M059J (cell line): ENCODE data around the gene TBC1D22B. TPM values are rescaled to one million over a fixed set of nuclear protein-coding genes. Genes with fewer than 3 reads are reported as not detected.

Source experiments
- DNase-seq: peaks from one replicate; pipeline ENCODE4 v3.0.0-alpha.2; 2012; ENCODE audit warnings: low read depth
- total RNA-seq: library from RNA; depleted of rRNA; stranded (reverse); fragments of >200 nt; shearing (Covaris generic); gene quantifications from 2 replicates; pipeline ENCODE4 v1.2.3, GENCODE V29; 2014

TBC1D22B gene
- total RNA-seq, 1 experiment from 2014 or later, result 13.9 TPM

DNA sequence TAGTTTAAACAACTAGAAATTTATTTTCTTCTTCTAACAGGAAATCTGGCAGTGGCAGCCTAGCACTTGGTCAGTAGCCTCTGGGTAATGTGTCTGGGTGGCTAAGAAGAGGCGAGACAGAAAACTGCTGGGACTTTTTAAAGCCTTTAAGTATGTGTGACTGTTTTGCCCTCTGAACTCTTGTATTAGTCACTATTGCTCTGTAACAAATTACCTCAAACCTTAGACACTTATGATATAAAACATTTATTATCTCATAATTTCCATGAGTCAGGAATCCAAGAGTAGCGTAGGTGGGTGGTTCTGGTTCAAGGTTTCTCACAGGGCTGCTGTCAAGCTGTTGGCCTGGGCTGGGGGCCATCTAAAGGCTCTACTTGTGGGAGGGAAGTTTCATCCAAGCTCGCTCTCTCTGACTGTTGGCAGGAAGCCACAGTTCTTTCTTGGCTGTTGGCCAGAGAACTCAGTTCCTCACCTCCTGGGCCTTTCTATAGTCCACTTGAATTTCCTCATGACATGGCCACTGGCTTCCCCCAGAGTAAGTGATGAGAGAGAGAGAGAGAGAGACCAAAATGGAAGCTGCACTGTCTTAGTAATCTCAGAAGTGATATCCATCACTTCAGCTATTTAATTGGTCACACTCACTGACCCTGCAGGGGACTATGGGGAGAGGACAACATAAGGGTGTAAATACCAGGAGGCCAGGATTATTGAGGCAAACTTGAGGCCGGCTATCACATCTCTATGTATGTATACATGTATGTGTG is 17.4 kb upstream of the TBC1D22B start:
- peak; percentile 99 for DNase-seq

DNA sequence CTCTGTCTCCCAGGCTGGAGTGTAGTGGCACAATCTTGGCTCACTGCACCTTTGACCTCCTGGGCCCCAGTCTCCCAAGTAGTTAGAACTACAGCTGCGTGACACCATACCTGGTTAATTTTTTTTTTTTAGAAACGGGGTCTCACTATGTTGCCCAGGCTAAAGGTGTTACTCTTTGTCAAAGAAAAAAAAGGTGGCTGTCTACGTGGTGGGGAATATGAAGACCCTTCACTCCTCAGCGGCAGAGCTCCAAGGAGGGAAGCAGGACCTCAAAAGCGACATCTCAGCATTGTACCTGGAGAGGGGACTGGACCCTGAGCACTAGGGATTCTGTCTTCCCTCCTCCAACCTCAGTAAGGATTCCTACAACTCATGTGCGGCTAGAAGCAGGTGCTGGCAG is 16.4 kb upstream of the TBC1D22B start:
- DNase-seq, result no peak

DNA sequence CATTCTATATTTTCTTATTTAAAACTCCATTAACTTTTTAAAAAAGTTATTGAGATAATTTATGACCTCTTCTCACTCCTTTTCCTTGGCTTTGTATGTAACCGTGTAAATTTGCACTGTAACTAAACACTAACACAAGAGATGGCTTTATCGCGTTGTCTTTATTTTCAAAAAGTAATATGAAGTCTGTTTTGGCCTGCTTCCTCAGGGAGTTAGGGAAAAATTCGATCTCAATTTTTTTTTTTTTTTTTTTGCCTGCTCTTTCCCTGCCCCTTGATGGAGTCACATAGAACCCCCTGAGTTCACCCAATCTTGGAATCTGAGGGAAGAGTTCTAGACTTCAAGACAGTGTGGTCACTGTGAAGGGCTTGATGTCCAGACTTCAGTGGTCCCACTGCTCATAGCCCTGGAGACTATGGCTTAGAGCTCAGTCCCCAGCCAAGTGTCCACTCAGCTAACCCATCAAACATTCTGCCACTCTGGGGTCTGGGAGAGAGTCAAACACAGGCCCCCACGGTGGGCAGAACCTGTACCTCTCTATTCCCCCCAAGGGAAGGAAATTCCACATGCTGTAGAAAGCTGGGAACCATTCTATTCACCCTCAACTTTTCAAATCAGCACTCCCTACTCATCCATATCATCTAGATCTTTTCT is 15.7 kb upstream of the TBC1D22B start:
- DNase-seq, result no peak

DNA sequence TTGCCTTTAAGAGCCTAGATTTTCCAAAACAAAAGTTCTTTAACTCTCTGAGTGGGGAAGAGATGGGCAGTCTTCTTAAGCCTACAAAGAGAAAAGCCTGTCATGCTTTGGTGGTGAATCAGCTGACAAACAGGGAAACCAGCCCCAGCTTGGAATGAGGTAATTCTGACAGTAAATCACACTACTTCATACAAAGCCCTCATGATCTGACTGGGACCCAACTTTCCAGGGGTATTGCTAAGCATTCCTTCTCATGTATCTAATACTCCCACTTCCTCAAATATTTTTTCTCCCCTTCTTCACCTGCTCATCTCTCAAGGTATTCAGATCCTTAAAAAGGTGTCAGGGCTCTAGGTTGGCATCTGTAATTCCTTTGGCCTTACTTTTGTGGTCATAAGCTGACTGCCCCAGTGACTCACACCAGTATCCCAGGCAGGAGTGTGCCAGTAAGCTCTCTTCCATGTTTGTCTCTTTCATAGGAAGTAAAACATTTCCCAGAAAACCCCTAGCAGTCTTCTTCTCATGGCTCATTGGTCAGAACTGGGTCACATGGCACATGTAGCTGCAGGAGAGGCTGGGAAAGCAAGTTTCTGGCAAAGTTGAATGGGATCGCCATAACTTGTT is 15.0 kb upstream of the TBC1D22B start:
- DNase-seq, result peak; percentile 100

DNA sequence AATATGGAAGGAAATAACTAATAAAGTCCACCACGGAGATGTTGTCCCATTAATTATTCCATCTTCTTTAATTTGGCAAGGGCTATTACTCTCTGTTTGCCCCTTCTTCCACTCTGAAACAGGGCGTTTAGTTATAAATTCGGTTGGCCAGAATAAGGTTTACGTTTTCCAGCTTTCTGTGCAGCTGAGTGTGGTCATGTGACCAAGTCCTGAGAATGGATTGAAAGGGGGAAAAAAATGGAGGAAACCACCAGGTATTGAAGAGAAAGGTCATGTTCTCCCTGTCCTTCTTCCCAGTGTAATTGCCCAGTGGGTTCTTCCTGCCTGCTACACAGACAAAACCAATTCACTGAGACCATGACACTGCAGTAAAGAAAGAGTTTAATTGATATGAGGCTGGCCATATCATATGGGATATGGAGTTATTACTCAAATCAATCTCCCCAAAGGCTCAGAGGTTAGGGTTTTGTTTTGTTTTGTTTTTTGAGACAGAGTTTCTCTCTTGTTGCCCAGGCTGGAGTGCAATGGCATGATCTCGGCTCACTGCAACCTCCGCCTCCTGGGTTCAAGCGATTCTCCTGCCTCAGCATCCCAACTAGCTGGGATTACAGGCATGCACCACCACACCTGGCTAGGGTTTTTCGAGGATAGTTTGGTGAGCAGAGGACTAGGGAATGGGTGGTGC is 14.3 kb upstream of the TBC1D22B start:
- no peak for DNase-seq

DNA sequence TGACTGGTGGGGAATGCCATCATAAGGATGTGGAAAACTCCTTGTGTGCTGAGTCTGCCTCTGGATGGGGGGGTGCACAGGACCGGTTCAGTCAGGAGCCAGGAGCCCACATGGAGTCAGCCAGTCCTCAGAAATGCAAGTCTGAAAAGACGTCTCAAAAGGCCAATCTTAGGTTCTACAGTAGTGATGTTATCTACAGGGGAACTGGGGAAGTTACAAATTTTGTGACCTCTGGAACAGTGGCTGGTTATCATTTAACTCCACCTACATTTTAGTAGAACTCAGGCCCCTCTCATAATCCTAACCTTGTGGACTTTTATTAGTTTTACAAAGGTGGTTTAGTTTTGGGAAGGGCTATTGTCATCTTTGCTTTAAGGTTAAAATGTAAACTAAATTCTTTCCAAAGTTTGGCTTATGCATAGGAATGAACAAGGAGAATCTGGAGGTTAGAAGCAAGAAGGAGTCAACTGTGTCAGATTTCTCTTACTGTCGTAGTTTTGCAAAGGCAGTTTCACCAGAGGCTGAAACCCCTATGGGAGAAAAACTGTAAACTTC is 13.7 kb upstream of the TBC1D22B start:
- no peak for DNase-seq

DNA sequence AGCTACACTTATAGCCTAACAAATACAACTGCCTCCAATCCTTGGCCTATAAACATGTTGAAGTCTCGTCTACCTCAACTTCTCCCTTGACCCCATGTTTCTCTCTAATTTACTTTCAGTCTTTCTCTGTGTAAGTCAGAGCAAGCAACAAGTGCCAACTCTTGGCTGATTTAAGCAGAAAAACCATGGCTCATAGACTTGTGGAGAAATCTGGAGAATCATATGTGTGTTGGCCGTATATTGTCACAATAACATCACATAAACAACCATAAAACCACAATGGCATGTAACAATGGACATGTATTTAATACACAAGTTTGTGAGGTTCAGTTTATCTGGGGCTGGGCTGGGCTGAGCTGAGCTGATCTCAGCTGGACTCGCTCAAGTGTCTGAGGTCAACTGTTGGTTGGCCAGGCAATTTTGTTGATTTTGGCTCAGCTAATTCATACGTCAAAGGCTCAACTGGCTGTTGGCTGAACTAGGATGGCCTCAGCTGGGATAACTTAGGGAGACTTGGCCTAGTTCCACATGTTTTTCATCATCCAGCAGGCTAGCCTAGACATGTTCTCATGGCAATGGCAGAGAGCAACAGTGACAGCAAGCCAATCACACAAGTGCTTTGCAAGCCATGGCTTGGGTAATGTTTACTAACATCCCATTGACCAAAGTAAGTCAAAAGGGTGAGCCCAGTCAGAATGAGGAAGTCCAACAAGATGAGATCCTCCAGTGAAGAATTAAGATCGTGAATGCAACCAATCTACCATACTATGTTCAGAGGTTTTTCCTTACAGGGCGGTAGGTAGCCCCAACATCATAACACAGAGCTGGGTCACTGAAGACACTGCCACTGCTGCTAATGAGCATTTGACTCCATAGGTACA is 12.9 kb upstream of the TBC1D22B start:
- DNase-seq, result peak; percentile 100

DNA sequence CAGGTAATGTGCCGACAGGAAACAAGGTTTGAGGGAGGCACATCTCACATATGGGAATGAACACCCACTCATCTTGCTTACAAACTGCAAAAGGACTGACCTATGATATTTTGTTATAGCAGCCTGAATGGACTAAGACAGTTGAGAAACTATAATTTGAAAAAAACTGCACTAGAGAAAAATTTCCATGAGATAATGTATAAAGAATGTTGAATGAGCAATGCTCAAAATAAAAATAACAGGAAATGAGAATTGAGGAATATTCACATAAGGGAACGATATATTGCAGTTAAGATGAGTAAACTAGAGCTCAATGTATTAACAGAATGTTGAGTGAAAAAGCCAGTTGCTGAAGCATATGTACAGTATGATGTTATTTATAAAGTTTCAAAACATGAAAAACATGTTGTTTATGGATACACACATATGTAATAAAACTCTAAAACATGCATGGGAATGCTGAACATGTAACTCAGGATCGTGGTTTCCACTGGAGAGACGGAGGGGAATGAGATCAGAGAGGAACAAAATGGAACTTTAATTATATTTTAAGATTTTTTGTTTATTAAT is 6.3 kb upstream of the TBC1D22B start:
- DNase-seq, result peak; percentile 56

DNA sequence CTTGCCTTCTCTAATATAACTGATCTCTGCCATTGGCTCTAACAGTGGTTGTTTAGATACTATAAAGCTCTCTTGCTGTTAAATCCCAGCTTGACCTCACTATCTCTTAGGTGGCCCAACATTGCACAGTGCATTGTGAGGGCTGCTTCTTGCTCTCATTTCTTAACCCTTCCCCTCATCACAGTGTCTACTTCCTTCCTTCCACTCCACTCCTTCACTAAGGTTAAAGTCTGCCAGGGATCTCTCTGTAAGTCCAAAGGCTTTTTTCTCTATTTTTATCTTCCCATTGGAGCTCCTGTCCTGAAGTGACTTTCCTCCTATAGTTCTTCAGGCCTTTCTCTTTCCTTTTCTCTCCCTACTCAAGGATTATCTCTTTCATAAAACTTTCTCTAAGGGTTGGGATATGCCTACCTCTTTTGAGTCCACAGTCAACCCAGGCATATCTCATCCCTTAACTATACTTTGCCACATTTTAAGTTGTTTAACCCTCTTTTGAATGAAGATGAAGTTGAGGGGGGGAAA is 4.0 kb upstream of the TBC1D22B start:
- DNase-seq, result no peak

DNA sequence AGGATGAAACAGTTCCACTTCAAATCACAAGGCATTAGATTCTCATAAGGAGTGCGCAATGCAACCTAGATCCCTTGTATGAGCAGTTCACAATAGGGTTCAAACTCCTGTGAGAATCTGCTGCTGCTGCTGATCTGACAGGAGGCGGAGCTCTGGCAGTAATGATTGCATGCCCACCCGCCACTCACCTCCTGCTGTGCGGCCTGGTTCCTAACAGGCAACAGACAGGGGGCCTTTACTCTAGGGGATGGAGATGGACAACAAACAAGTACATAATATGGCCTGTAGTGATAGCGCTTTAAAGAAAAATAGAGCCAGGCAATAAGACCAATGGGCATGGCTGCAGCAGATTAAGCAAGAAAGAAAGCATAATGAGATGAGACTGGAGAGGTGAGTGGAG is 2.7 kb upstream of the TBC1D22B start:
- no peak for DNase-seq

DNA sequence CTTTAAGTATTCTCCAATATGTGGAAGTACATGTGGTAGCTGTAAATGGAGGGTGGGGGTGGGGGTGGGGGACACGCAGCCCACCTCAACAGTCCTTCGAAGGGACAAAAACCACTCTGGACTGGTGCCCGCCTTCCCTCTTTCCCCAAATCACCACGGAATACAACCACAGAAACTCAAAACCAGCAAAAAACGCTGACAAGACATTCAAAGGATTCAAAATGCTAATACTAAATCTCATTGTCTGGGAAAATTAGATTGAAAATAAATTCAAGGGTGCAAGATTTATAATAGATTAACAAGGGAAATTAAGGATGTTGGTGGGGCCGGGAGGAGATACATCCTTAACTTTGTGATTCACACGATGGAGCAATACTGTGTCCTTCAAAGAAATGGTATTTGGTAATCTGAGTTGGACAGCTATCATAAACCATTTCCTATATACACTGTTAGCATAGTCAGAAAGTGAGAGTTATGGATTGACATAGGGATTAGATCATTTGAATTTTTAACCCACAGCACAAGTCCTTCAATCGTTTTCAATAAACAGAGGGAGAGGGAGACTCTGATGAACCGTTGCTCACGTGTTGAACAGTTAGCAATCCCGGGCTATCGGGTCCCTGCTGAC is 766 bp upstream of the TBC1D22B start:
- no peak for DNase-seq

DNA sequence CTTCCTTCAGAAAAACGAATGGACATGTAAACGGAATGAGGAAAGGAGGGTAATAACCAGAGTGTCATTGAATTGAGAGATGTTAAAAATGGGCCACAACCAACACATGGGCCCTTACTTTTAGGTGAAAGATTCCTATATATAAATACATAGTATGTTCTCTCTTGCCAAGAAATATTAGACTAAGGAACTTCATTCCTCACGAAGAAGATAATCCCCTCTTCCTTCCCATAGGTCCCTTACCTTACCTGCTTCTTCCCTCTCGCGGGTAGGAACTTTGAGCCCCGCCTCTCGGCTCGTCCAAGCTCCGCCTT is 295 bp upstream of the TBC1D22B start:
- no peak for DNase-seq

DNA sequence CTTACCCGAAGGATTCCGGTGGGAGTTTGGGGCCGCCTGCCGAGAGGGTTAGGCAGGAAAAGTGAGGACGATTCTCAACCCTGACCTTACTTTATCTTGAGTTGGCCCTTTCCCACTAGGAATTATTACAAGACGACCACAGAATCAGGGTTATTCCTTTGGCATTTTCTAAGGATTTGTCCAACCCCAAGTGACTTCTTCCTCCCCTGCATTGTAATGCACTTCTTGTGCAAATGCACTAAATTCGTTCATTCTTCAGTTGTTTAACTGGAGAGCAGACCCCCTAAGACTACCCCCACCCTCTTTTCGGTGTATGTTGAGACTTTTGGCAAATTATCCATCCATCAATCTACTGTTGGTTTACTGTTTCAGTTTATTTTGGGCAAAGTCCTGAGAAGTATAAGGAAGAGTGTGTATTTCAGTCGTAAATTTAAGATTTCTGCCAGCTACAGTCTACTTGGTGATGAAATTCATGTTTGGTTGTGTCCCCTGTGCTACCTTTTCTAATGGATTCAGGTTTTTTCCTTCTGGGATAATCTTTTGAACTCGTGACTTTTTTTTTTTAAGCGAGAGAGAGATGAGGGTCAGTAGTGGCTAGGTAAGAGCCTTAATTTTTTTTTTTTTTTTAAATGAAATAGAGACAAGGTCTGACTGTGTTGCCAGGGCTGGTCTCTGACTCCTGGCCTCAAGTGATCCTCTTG is 983 bp downstream of the TBC1D22B start:
- no peak for DNase-seq

DNA sequence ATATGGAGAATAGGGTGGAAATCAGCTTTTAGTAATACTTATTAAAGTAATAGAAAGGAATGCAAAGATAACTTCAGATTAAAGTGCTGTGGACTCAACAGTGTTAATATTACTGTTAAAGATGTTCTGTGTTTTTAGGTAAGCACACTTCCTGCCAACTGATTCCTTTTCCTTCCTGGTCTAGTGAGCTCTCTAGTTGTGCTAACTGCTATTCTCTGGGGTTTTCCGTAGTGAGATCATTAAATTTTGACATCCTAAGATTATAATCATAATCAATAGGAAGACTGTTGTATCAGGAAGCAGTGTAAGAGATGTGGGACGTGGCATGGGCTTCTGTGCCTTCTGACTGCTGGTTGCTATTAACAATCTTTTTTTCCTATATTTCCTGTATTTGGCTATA is 1.6 kb downstream of the TBC1D22B start:
- peak; percentile 15 for DNase-seq

DNA sequence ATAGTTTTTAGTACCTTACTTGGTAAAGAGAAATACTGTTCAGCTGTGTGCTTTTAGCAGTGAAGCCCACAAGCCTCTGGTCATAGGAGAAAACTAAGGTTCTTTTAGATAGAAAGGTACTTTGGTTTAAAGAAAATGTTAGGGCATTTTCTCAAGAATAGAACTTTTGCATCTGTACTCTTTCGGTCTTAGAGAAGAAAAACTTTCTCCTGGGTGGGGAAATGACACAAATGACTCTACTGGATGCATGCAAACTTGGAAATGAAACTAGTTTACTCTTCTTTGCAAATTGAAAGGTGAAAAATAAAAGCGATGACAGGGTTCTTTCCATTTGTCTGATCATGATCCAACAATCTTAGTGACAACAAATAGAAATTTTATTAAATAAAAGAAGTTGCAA is 2.5 kb downstream of the TBC1D22B start:
- DNase-seq, result no peak

DNA sequence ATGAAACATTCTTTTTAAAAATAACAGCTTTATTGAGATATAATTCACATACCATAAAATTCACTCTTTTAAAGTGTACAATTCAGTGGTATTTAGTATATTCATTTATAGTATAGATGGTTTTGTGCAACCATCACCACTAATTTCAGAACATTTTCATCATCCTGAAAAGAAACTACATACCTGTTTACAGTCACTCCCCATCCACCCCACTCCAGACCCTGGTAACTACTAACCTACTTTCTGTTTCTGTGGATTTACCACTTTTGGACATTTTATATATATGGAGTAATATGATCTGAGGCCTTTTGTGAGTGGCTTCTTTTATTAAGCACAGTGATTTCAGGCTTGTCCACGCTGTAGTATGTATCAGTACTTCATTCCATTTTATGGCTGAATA is 2.9 kb downstream of the TBC1D22B start:
- no peak for DNase-seq

DNA sequence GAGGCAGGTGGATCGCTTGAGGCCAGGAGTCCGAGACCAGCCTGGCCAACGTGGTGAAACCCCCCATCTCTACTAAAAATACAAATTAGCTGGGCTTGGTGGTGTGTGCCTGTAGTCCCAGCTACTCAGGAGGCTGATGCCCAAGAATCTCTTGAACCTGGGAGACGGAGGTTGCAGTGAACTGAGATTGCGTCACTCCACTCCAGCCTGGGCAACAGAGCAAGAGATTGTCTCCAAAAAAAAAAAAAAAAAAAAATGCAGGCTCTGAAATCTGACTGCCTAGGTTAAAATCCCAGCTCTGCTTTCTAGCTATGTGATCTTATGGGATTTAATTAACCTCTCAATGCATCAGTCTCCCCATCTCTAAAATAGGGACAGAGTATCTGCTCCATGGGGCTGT is 3.6 kb downstream of the TBC1D22B start:
- DNase-seq, result no peak

DNA sequence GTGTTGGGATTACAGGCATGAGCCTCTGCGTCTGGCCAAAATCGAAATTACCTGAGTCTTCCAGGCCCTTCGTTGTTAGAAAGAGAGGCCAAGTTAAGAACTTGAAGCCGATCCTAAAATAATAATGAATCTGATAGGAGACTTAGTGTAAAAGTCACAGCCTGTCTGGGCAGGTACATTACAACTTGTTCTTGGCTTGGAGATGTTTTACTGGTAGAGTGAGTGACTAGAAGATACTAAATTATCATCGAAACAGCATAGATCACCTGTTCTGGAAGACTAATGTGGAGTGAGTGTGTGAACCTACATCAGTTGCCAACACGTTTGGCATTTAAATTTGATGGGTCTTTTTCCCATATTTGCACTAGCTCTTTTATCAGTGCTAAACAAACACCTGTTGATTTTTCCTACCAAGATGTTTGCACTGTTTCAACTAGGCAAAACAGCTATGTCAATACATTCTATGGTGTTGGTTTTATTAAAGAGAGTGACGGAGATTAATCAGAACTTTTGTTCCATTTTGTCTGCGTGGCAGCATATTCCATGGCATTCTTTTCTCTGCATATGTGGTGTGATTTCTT is 5.0 kb downstream of the TBC1D22B start:
- no peak for DNase-seq

DNA sequence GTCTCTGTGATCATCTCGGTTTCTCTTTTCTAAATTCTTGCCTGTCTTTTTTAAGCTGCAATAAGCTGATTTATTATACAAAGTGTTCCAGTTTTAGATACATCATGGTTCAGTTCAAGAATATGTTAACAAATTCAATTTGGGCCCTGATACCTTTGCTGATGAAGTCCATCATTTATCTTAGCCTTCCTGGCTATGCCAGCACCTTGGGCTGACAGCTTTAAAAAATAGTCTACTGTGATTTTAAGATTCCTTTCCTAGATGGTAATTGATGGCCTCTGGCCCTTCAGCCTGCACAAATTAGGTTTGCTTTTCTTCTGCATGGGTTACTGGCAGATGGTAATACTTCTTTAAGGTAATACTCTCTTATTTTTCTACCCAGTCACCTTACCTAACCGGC is 7.4 kb downstream of the TBC1D22B start:
- no peak for DNase-seq
